Activated T-helper 1 cell treated with anti-CD3 and anti-CD28 coated beads, Interleukin-12 subunit alpha, Interleukin-12 subunit beta, Interleukin-2, Interleukin-4 antibody, amounts not matched to agents 30 ng/mL and 10 ng/mL and 1 ng/mL, durations not matched to agents 14 hours and 24 hours and 36 hours (primary cell): ENCODE measurements around the gene DPEP2. TPM values are rescaled to one million over a fixed set of nuclear protein-coding genes. Genes with fewer than 3 reads are reported as not detected.
A peak's percentile ranks its signal among the peaks of the same experiment; 100 is the strongest.
"Not testable (repeated sequence)": the region's sequence is repeated elsewhere in the genome, so short reads cannot be mapped to it uniquely, and the experiment has no call there.

Experiments
- DNase-seq: peaks from one replicate; pipeline ENCODE4 v3.0.0; 2021; ENCODE audit warnings: low spot score
- H3K27ac Mint-ChIP-seq: one replicate; pipeline ENCODE4 v1.8.0; 2021; ENCODE audit warnings: mild to moderate bottlenecking, mixed read lengths
- H3K27me3 Mint-ChIP-seq: one replicate; pipeline ENCODE4 v1.8.0; 2022; ENCODE audit warnings: mild to moderate bottlenecking, moderate library complexity, mixed read lengths; ENCODE audit not compliant: insufficient read depth
- H3K36me3 Mint-ChIP-seq: one replicate; pipeline ENCODE4 v1.8.0; 2021; ENCODE audit warnings: low read depth, mixed read lengths
- H3K4me1 Mint-ChIP-seq: one replicate; pipeline ENCODE4 v1.8.0; 2021; ENCODE audit warnings: low read depth, mixed read lengths
- H3K4me3 Mint-ChIP-seq: one replicate; pipeline ENCODE4 v1.8.0; 2021; ENCODE audit warnings: mild to moderate bottlenecking, moderate library complexity, mixed read lengths
- H3K9me3 Mint-ChIP-seq: one replicate; pipeline ENCODE4 v1.8.0; 2021; ENCODE audit warnings: mixed read lengths
- intact Hi-C: fragments of 100-400 bp; cut with micrococcal nuclease; formaldehyde crosslinking; loops from one replicate; pipeline ENCODE4 v1.15.1; 2024
- total RNA-seq: library from RNA; stranded (reverse); gene quantifications from 2 replicates; pipeline ENCODE4 v1.2.3, GENCODE V29; 2022

Gene DPEP2
- total RNA-seq, 1 donor from 2014 or later, result 2.4 TPM

DNA sequence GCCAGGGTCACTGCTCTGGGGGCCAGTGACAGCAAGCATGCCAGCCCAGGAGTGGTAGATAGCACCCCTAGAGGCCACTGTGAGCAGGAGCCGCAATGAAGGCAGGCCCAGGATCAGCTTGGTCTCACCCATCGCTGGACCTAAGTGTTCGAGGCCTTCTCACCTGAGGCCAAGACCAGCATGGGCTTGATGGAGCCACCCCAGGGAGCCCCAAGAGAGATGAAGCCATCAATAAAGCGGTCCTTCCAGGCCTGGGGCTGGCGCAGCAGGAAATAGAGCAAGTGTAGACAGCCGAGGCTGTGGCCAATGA, 57.1 kb downstream of the DPEP2 start:
- Mint-ChIP-seq H3K27ac (peak overlapping the region; percentile 55), H3K27me3 (no peaks in the 10 kb centered on the region), H3K9me3 (no peaks in the 10 kb centered on the region), H3K36me3 (peaks cover 11% of the 10 kb centered on the region), H3K4me1 (peaks cover 29% of the 10 kb centered on the region), H3K4me3 (no peak overlapping the region)
- DNase-seq, result no peak
- intact Hi-C loops, result no loop called here

DNA sequence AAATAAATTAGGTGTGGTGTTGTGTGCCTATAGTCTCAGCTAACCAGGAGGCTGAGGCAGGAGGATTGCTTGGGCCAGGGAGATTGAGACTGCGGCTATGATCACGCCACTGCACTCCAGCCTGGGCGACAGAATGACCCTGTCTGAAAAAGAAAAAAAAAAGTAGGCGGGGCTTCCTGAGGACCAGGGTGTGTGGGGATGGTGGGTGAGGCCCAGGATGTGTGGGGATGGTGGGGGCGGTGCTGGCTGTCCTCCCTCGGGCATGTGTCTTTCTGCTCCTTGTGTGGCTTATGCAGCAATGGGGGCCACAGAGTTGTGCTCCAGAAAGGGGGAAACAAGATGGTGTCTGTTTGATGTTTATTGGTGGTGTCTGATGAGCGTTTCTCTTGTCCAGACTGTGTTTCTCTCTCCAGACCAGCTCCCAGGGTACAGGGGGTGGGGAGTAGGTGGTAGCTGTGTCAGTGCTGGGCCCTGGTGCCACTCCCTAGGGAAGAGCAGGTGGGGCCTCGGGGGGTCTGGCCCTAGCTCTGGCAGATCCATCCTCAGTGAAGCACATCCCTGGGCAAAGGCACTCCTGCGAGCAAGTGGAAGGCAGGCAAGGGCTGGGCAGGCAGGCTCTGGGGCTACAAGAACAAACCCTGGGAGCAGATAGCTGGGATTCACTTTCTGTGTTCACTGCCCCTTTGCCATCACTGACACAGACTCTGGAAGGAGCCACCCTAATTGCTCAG, 57.6 kb downstream of the DPEP2 start:
- Mint-ChIP-seq H3K27ac (peak overlapping the region; percentile 18), H3K4me3 (no peak overlapping the region), H3K36me3 (peaks cover 16% of the 10 kb centered on the region), H3K4me1 (peaks cover 34% of the 10 kb centered on the region), H3K27me3 (no peaks in the 10 kb centered on the region), H3K9me3 (no peaks in the 10 kb centered on the region)
- intact Hi-C loops, result no loop called here
- no peak for DNase-seq

DNA sequence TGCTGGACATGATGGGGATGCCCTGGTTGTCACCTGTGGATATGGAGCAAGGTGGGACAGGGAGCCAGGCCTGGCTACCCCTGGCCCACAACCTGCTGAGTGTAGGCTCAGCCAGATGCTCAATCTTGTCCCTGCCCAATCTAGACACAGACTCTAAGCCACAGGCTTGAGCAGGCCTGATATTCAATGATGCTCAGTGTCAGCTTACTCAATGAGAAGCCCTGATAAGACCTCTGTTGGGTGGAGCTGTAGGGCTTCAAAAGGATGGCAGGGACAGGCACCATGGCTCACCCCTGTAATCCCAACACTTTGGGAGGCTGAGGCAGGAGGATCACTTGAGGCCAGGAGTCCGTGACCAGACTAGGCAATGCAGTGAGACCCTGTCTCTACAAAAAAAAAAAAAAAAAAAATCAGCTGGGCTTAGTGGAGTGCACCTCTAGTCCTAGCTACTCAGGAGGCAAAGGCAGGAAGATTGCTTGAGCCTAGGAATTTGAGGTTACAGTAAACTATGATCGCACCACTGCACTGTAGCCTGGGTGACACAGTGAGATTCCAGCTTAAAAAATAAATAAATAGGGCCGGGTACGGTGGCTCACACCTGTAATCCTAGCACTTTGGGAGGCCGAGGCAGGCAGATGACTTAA, 58.7 kb downstream of the DPEP2 start:
- peak overlapping the region; percentile 76 for H3K27ac Mint-ChIP-seq
- H3K4me3 Mint-ChIP-seq, result no peak overlapping the region
- H3K9me3 Mint-ChIP-seq, result no peaks in the 10 kb centered on the region
- intact Hi-C loops, result no loop called here
- DNase-seq, result no peak
- peaks cover 34% of the 10 kb centered on the region for H3K4me1 Mint-ChIP-seq
- no peaks in the 10 kb centered on the region for H3K27me3 Mint-ChIP-seq
- peaks cover 19% of the 10 kb centered on the region for H3K36me3 Mint-ChIP-seq

DNA sequence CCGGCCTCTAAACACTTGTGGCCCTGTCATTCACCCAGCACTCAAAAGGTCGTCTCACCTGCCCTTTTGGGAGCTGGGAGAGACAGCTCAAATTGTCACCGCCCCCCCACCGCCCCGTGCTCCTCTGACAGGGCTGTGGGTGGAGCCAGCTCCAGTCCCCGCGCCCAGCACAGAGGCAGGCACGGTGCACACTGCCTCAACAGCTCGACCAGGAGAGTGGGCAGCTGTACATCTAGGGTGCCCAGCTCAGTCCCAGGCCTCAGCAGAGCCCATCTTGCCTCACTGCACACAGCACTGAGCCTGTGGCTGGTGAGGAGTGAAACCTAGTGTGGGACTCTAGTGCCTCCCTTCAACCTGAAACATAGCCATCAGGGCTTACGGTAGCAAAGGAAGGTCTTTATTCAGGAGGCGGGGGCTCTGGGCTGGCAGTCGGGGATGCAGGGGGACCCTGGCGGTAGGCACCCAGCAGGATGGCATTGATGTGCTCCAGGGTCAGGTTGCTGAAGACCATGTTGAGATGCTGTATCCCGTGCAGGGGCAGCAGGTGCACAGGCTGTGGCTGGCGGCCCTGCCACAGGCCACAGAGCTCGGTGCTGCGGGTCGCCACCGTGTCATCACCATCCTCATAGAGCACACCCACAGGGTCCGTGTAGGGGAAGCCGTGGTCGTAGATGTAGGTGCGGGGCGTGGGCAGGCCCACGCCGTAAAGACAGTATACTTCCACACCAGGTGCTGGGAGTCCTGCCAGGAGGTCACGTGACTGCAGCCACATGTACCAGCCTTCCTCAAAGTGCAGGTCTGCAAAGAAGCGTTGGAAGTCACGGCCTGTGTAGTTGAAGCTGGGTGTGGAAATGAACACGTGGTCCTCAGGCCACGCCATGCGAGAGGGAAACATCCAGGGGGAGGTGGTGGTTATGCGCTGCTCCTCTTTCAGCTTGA, 59.5 kb downstream of the DPEP2 start:
- Mint-ChIP-seq H3K4me1 (peaks cover 42% of the 10 kb centered on the region), H3K36me3 (peaks cover 27% of the 10 kb centered on the region), H3K9me3 (no peaks in the 10 kb centered on the region), H3K4me3 (peak overlapping the region; percentile 33), H3K27me3 (no peaks in the 10 kb centered on the region), H3K27ac (peak overlapping the region; percentile 76)
- intact Hi-C loops, result loop anchor here (5.0 kb wide), 3 partner anchors 143 to 373 kb away; partner anchors contain the start of genes ESRP2, PRMT7 and SLC7A6OS
- DNase-seq, result no peak

DNA sequence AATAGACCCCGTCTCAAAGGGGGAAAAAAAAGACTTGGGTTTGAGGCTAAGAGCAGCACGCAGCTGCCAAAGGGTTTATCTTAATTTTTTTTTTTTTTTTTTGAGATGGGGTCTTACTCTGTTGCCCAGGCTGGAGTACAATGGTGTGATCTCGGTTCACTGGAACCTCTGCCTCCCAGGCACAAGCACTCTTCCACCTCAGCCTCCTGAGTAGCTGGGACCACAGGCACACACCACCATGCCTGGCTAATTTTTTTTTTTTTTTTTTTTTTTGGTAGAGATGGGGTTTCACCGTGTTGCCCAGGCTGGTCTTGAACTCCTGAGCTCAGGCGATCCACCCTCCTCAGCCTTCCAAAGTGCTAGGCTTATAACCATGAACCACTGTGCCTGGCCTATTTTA, 61.6 kb downstream of the DPEP2 start:
- Mint-ChIP-seq H3K27ac (peak overlapping the region; percentile 96), H3K4me1 (peaks cover 49% of the 10 kb centered on the region), H3K36me3 (peaks cover 37% of the 10 kb centered on the region), H3K4me3 (peak overlapping the region; percentile 98)
- DNase-seq, H3K9me3 Mint-ChIP-seq, H3K27me3 Mint-ChIP-seq: not testable (repeated sequence)
- intact Hi-C loops, result loop anchor here (2.0 to 5.0 kb wide), 4 partner anchors 127 to 375 kb away; partner anchors contain the start of genes ESRP2, PRMT7 and SLC7A6OS

Other genes starting within 250 kb of the DPEP2 start
- gene RANBP10, start 192.9 kb downstream of the DPEP2 start, total RNA-seq, result 23.0 and 25.7 TPM in 2 replicates
- 0.52 and 0.83 TPM in 2 replicates for gene TSNAXIP1, start 192.6 kb downstream of the DPEP2 start, total RNA-seq
- 43.0 and 49.5 TPM in 2 replicates for gene THAP11, start 157.2 kb downstream of the DPEP2 start, total RNA-seq
- 183 and 186 TPM in 2 replicates for gene NUTF2, start 152.6 kb downstream of the DPEP2 start, total RNA-seq
- gene CENPT, start 151.8 kb downstream of the DPEP2 start, total RNA-seq, result 41.6 and 45.0 TPM in 2 replicates
- 115 and 128 TPM in 2 replicates for gene EDC4, start 126.4 kb downstream of the DPEP2 start, total RNA-seq
- gene NRN1L, start 114.6 kb downstream of the DPEP2 start, total RNA-seq, result 0.65 and 0.76 TPM in 2 replicates
- gene PSKH1, start 106.2 kb downstream of the DPEP2 start, total RNA-seq, result 17.8 TPM in 2 replicates
- gene CTRL, start 67.6 kb downstream of the DPEP2 start, total RNA-seq, result 5.5 and 6.9 TPM in 2 replicates
- 213 and 218 TPM in 2 replicates for gene PSMB10, start 62.6 kb downstream of the DPEP2 start, total RNA-seq
- 12.7 and 20.3 TPM in 2 replicates for gene LCAT, start 55.4 kb downstream of the DPEP2 start, total RNA-seq
- 40.0 and 43.1 TPM in 2 replicates for gene SLC12A4, start 30.8 kb downstream of the DPEP2 start, total RNA-seq
- not detected in 2 replicates for gene DPEP3, start 19.0 kb downstream of the DPEP2 start, total RNA-seq
- gene DPEP2NB, start 16.4 kb upstream of the DPEP2 start, total RNA-seq, result not detected in 2 replicates
- gene DDX28, start 23.7 kb upstream of the DPEP2 start, total RNA-seq, result 28.2 and 28.4 TPM in 2 replicates
- gene DUS2, start 23.8 kb upstream of the DPEP2 start, total RNA-seq, result 34.7 and 37.2 TPM in 2 replicates
- 152 and 157 TPM in 2 replicates for gene NFATC3, start 85.9 kb upstream of the DPEP2 start, total RNA-seq
- 0.10 and 0.12 TPM in 2 replicates for gene ESRP2, start 236.6 kb upstream of the DPEP2 start, total RNA-seq
- 8.6 and 8.8 TPM in 2 replicates for gene PLA2G15, start 245.9 kb upstream of the DPEP2 start, total RNA-seq